Activated CD8-positive, alpha-beta memory T cell treated with anti-CD3 and anti-CD28 coated beads for 24 hours (primary cell): ENCODE data around the gene ATG10.
"Not testable (repeated sequence)": the region's sequence is repeated elsewhere in the genome, so short reads cannot be mapped to it uniquely, and the experiment has no call there.

Experiments
- DNase-seq: peaks from one replicate; pipeline ENCODE4 v3.0.0-alpha.2; 2020

Gene ATG10

GRCh38 chr5:82244854-82245635, 273.2 kb downstream of the ATG10 start:
- no peak for DNase-seq

- no peak for DNase-seq
Observed at GRCh38 chr5:82246960-82247574, 275.2 kb downstream of the ATG10 start.

GRCh38 chr5:82252744-82253143, 280.9 kb downstream of the ATG10 start:
- no peak for DNase-seq

GRCh38 chr5:82255844-82256243, 284.0 kb downstream of the ATG10 start:
- DNase-seq: no peak

GRCh38 chr5:82257247-82257646, 285.4 kb downstream of the ATG10 start:
- no peak for DNase-seq

- no peak for DNase-seq
Observed at GRCh38 chr5:82257729-82258128, 285.9 kb downstream of the ATG10 start.

- no peak for DNase-seq
Observed at GRCh38 chr5:82259172-82259800, 287.5 kb downstream of the ATG10 start.

- DNase-seq: no peak
Observed at GRCh38 chr5:82265047-82265446, 293.2 kb downstream of the ATG10 start.

- DNase-seq: not testable (repeated sequence)
Observed at GRCh38 chr5:82267297-82267933, 295.6 kb downstream of the ATG10 start.

- DNase-seq: not testable (repeated sequence)
Observed at GRCh38 chr5:82269363-82269762, 297.5 kb downstream of the ATG10 start.

- peak; percentile 66 for DNase-seq
Observed at GRCh38 chr5:82272571-82273356, 300.9 kb downstream of the ATG10 start.

GRCh38 chr5:82273426-82273825, 301.6 kb downstream of the ATG10 start:
- DNase-seq: not testable (repeated sequence)

GRCh38 chr5:82274343-82275211, 302.8 kb downstream of the ATG10 start:
- peak; percentile 73 for DNase-seq

- no peak for DNase-seq
Observed at GRCh38 chr5:82275216-82275664, 303.4 kb downstream of the ATG10 start.

- no peak for DNase-seq
Observed at GRCh38 chr5:82276800-82277612, 305.2 kb downstream of the ATG10 start.

- no peak for DNase-seq
Observed at GRCh38 chr5:82277613-82277986, 305.8 kb downstream of the ATG10 start.

- DNase-seq: peak; percentile 96
Observed at GRCh38 chr5:82277987-82278710, 306.3 kb downstream of the ATG10 start, which contains the start of gene RPS23. Gene RPS23, minus strand, starts transcription at chr5:82278354. Its CDS starts 31 bp downstream, at chr5:82278323.

- no peak for DNase-seq
Observed at GRCh38 chr5:82278711-82279370, 307.0 kb downstream of the ATG10 start.

- no peak for DNase-seq
Observed at GRCh38 chr5:82283893-82284292, 312.1 kb downstream of the ATG10 start.
